T-cell (primary cell): ENCODE data around the gene SFSWAP. TPM values are rescaled to one million over a fixed set of nuclear protein-coding genes. Genes with fewer than 3 reads are reported as not detected.

Experiments used
- ATAC-seq, 4 experiments: fragments of 200-7000 bp in 3 of 4; fragments of 150-1000 bp in 1 of 4; cut with Tn5 transposase; replicated peaks in 1 of 4; 1 replicate in 3 of 4; 2 replicates in 1 of 4; pipeline ENCODE4 v1.10.0; 2021; ENCODE audit warnings: moderate library complexity in 3 of 4, mild to moderate bottlenecking in 2 of 4, moderate number of reproducible peaks in 1 of 4
- CTCF ChIA-PET, 2 donors: fragments of 300-600 bp; sonication (Branson Sonifier 250); formaldehyde crosslinking; loops; one replicate each; lab custom pipeline; 2022; ENCODE audit warnings: antibody characterized with exemption in 2 of 2; lab: Charles Lee
- POLR2A ChIA-PET, 2 donors: fragments of 300-600 bp; sonication (Branson Sonifier 250); formaldehyde crosslinking; loops; one replicate each; lab custom pipeline; 2022; ENCODE audit warnings: antibody characterized with exemption in 2 of 2; lab: Charles Lee
- DNase-seq, 35 experiments: peaks; one replicate each; pipeline versions ENCODE4 v3.0.0 to v3.0.0-alpha.2; 2013 to 2023
- H3K27ac ChIP-seq: one replicate; pipeline ENCODE4 v1.5.1; 2013; ENCODE audit warnings: low read length
- H3K27me3 ChIP-seq, 2 experiments: replicated peaks in 1 of 2; 1 replicate in 1 of 2; 2 replicates in 1 of 2; pipeline versions ENCODE4 v1.6.1 to v1.7.0; 2013; ENCODE audit warnings: low read length in 1 of 2, mixed read lengths in 1 of 2; ENCODE audit not compliant: control insufficient read depth in 2 of 2, insufficient read depth in 2 of 2; ENCODE audit errors: extremely low read depth in 1 of 2
- H3K36me3 ChIP-seq, 2 donors: 1 replicate in 1 of 2; 2 replicates in 1 of 2; pipeline versions ENCODE4 v1.6.1 to v1.7.0; 2013; ENCODE audit warnings: low read length in 1 of 2; ENCODE audit not compliant: control insufficient read depth in 2 of 2, insufficient read depth in 1 of 2; ENCODE audit errors: extremely low read depth in 1 of 2
- H3K4me1 ChIP-seq, 2 experiments: 1 replicate in 1 of 2; 2 replicates in 1 of 2; pipeline versions ENCODE4 v1.6.1 to v1.7.0; 2013; ENCODE audit warnings: low read length in 2 of 2, mixed read lengths in 1 of 2; ENCODE audit not compliant: insufficient read depth in 2 of 2, control insufficient read depth in 1 of 2; ENCODE audit errors: extremely low read depth in 1 of 2
- H3K4me3 ChIP-seq, 2 donors: 1 replicate in 1 of 2; 2 replicates in 1 of 2; pipeline versions ENCODE4 v1.5.1 to v1.7.0; 2013; ENCODE audit warnings: mild to moderate bottlenecking in 2 of 2, low read length in 1 of 2, moderate library complexity in 1 of 2; ENCODE audit not compliant: control insufficient read depth in 1 of 2; ENCODE audit errors: extremely low read depth in 1 of 2
- H3K9me3 ChIP-seq: 2 replicates; pipeline ENCODE4 v1.7.0; 2013
- H3K27ac Mint-ChIP-seq, 2 donors: one replicate each; pipeline ENCODE4 v1.8.0; 2020 to 2021; ENCODE audit warnings: mild to moderate bottlenecking in 2 of 2, mixed read lengths in 2 of 2
- H3K27me3 Mint-ChIP-seq, 2 donors: one replicate each; pipeline ENCODE4 v1.8.0; 2021 to 2022; ENCODE audit warnings: mixed read lengths in 2 of 2
- H3K36me3 Mint-ChIP-seq: one replicate; pipeline ENCODE4 v1.8.0; 2021; ENCODE audit warnings: mixed read lengths
- H3K4me1 Mint-ChIP-seq, 3 donors: one replicate each; pipeline ENCODE4 v1.8.0; 2020 to 2022; ENCODE audit warnings: mixed read lengths in 3 of 3, mild to moderate bottlenecking in 1 of 3
- H3K4me3 Mint-ChIP-seq, 3 donors: one replicate each; pipeline ENCODE4 v1.8.0; 2020 to 2022; ENCODE audit warnings: mild to moderate bottlenecking in 3 of 3, mixed read lengths in 3 of 3, moderate library complexity in 3 of 3
- H3K9me3 Mint-ChIP-seq, 3 donors: one replicate each; pipeline ENCODE4 v1.8.0; 2020 to 2022; ENCODE audit warnings: mixed read lengths in 3 of 3
- WGBS: methylation state at CpG from one replicate; pipeline ENCODE4 v1.1.5; 2013; ENCODE audit warnings: missing lambda C conversion rate; ENCODE audit not compliant: insufficient coverage; 5-methylcytosine and 5-hydroxymethylcytosine counted together
- total RNA-seq, 35 experiments: library from RNA in 6 of 35; stranded (reverse) in 6 of 35; fragments of 120-200 nt in 1 of 35; gene quantifications; one replicate each; pipeline versions ENCODE4 v1.2.1 to v1.2.4 and lab custom pipeline; 2013 to 2026

The SFSWAP gene
- total RNA-seq, 5 donors from 2014 or later (not counting 1 experiment from before 2014, with no cell fraction given), result 95.7 to 110 (median 106) TPM

GRCh38 chr12:131830335-131830913 is 119.5 kb downstream of the SFSWAP start:
- peaks cover 34 to 51% of the 10 kb centered on the region in 2 donors for H3K27me3 Mint-ChIP-seq
- H3K4me1 ChIP-seq, result peaks cover 11 to 31% of the 10 kb centered on the region in 2 experiments
- ATAC-seq (peak in 3 of 4 experiments; percentile 24 to 39 (median 38)), DNase-seq (peak in 11 of 35 experiments; percentile 7 to 42 (median 22))
- H3K4me3 Mint-ChIP-seq, result peak overlapping the region; percentile 54 to 79 (median 58)
- H3K36me3 ChIP-seq, result no peaks in the 10 kb centered on the region
- H3K27ac ChIP-seq, result no peak overlapping the region
- ChIA-PET CTCF (interaction anchor here in 1 of 2 donors (0.6 to 1.4 kb wide), 3 partner anchors 725 to 927 kb away, joined by 4 to 6 read pairs (median 4); no protein-coding TSS in a partner anchor), POLR2A (no interaction called here)
- peaks cover 0 to 81% of the 10 kb centered on the region in 2 experiments for H3K27me3 ChIP-seq
- WGBS, result 2% methylated on average over 50 of the region's 50 CpGs
- no peaks in the 10 kb centered on the region for H3K9me3 Mint-ChIP-seq
- H3K9me3 ChIP-seq, result no peaks in the 10 kb centered on the region
- H3K36me3 Mint-ChIP-seq, result no peaks in the 10 kb centered on the region
- H3K4me1 Mint-ChIP-seq, result peaks cover 10 to 24% (median 13%) of the 10 kb centered on the region in 3 donors
- H3K27ac Mint-ChIP-seq, result no peak overlapping the region
- H3K4me3 ChIP-seq, result peak overlapping the region; percentile 2 to 55

- no peak overlapping the region for H3K27ac ChIP-seq
- 5% methylated on average over 32 of the region's 33 CpGs for WGBS
- ChIA-PET CTCF (interaction anchor here in 1 of 2 donors (0.9 to 1.4 kb wide), 2 partner anchors 725 to 726 kb away, joined by 4 to 6 read pairs; no protein-coding TSS in a partner anchor), POLR2A (no interaction called here)
- Mint-ChIP-seq H3K4me1 (peaks cover 10 to 22% (median 13%) of the 10 kb centered on the region in 3 donors), H3K9me3 (no peaks in the 10 kb centered on the region), H3K27ac (no peak overlapping the region), H3K27me3 (peaks cover 29 to 45% of the 10 kb centered on the region in 2 donors), H3K36me3 (no peaks in the 10 kb centered on the region), H3K4me3 (peak overlapping the region; percentile 54 to 79 (median 58))
- DNase-seq (peak in 14 of 35 experiments; percentile 8 to 45 (median 23)), ATAC-seq (peak; percentile 18 to 59 (median 35))
- H3K4me1 ChIP-seq, result peaks cover 11 to 31% of the 10 kb centered on the region in 2 experiments
- peak overlapping the region; percentile 2 to 55 for H3K4me3 ChIP-seq
- no peaks in the 10 kb centered on the region for H3K9me3 ChIP-seq
- H3K36me3 ChIP-seq, result no peaks in the 10 kb centered on the region
- H3K27me3 ChIP-seq, result peaks cover 0 to 75% of the 10 kb centered on the region in 2 experiments
Observed at GRCh38 chr12:131830914-131831571, 120.2 kb downstream of the SFSWAP start.

- Mint-ChIP-seq H3K4me1 (peaks cover 10 to 19% (median 13%) of the 10 kb centered on the region in 3 donors), H3K27ac (no peak overlapping the region), H3K9me3 (no peaks in the 10 kb centered on the region), H3K36me3 (no peaks in the 10 kb centered on the region), H3K27me3 (peaks cover 23 to 39% of the 10 kb centered on the region in 2 donors), H3K4me3 (peak overlapping the region in 1 of 3 donors; percentile 79)
- ATAC-seq (no peak), DNase-seq (no peak)
- CTCF ChIA-PET, result no interaction called here
- WGBS, result 67% methylated on average over 1 of the region's 16 CpGs
- peaks cover 11 to 31% of the 10 kb centered on the region in 2 experiments for H3K4me1 ChIP-seq
- H3K27ac ChIP-seq, result no peak overlapping the region
- POLR2A ChIA-PET, result no interaction called here
- peaks cover 0 to 69% of the 10 kb centered on the region in 2 experiments for H3K27me3 ChIP-seq
- H3K36me3 ChIP-seq, result no peaks in the 10 kb centered on the region
- no peak overlapping the region for H3K4me3 ChIP-seq
- no peaks in the 10 kb centered on the region for H3K9me3 ChIP-seq
Observed at GRCh38 chr12:131831635-131832041, 120.7 kb downstream of the SFSWAP start.

- ATAC-seq (no peak), DNase-seq (no peak)
- ChIA-PET CTCF (no interaction called here), POLR2A (no interaction called here)
- H3K4me3 Mint-ChIP-seq, result peak overlapping the region in 2 of 3 donors; percentile 28 to 38
- no peak overlapping the region for H3K27ac Mint-ChIP-seq
- Histone ChIP-seq H3K4me3 (no peak overlapping the region), H3K27me3 (peaks cover 0 to 60% of the 10 kb centered on the region in 2 experiments), H3K27ac (no peak overlapping the region), H3K4me1 (peaks cover 11 to 28% of the 10 kb centered on the region in 2 experiments), H3K9me3 (no peaks in the 10 kb centered on the region), H3K36me3 (no peaks in the 10 kb centered on the region)
- no peaks in the 10 kb centered on the region for H3K9me3 Mint-ChIP-seq
- 78% methylated on average over 29 of the region's 31 CpGs for WGBS
- H3K36me3 Mint-ChIP-seq, result no peaks in the 10 kb centered on the region
- peaks cover 16 to 31% of the 10 kb centered on the region in 2 donors for H3K27me3 Mint-ChIP-seq
- peaks cover 10 to 13% (median 11%) of the 10 kb centered on the region in 3 donors for H3K4me1 Mint-ChIP-seq
Observed at GRCh38 chr12:131832321-131833231, 121.7 kb downstream of the SFSWAP start.

GRCh38 chr12:131833288-131833895 is 122.5 kb downstream of the SFSWAP start:
- CTCF ChIA-PET, result no interaction called here
- DNase-seq, result no peak
- ATAC-seq, result no peak
- Histone ChIP-seq H3K27me3 (peaks cover 0 to 60% of the 10 kb centered on the region in 2 experiments), H3K4me3 (no peak overlapping the region), H3K27ac (no peak overlapping the region), H3K4me1 (peaks cover 11 to 27% of the 10 kb centered on the region in 2 experiments), H3K9me3 (no peaks in the 10 kb centered on the region), H3K36me3 (no peaks in the 10 kb centered on the region)
- Mint-ChIP-seq H3K36me3 (no peaks in the 10 kb centered on the region), H3K4me1 (peaks cover 10 to 11% (median 10%) of the 10 kb centered on the region in 3 donors), H3K9me3 (no peaks in the 10 kb centered on the region), H3K27me3 (peaks cover 15 to 29% of the 10 kb centered on the region in 2 donors), H3K4me3 (no peak overlapping the region), H3K27ac (no peak overlapping the region)
- POLR2A ChIA-PET, result interaction anchor here in 1 of 2 donors (0.7 kb wide), 1 partner anchor 124 kb away, joined by 3 read pairs; no protein-coding TSS in a partner anchor
- 79% methylated on average over 18 of the region's 23 CpGs for WGBS
